DND-41 (cell line): ENCODE results near the gene LIMS1.

Experiments
- ATAC-seq: fragments of 200-7000 bp; cut with Tn5 transposase; 3 replicates; pipeline ENCODE4 v1.9.1; 2021; ENCODE audit warnings: low read depth; ENCODE audit not compliant: insufficient read depth
- DNase-seq: peaks from one replicate; pipeline ENCODE4 v3.0.0-alpha.2; 2020
- H2AFZ ChIP-seq: 2 replicates; pipeline ENCODE4 v1.6.0; 2012; ENCODE audit warnings: low read depth, low read length
- H3K27ac ChIP-seq: 2 replicates; pipeline ENCODE4 v1.5.1; 2012; ENCODE audit warnings: low read length, inconsistent platforms
- H3K27me3 ChIP-seq: fragments of 200-600 bp; sonication (generic); 2 replicates; pipeline ENCODE4 v1.6.0; 2012; ENCODE audit warnings: low read length, mild to moderate bottlenecking, inconsistent platforms; ENCODE audit not compliant: insufficient read depth, poor library complexity
- H3K36me3 ChIP-seq: 2 replicates; pipeline ENCODE4 v1.5.1; 2012; ENCODE audit warnings: low read length, inconsistent platforms; ENCODE audit not compliant: insufficient read depth
- H3K4me1 ChIP-seq: 2 replicates; pipeline ENCODE4 v1.5.1; 2012; ENCODE audit warnings: mild to moderate bottlenecking, low read length; ENCODE audit not compliant: insufficient read depth
- H3K4me2 ChIP-seq: 2 replicates; pipeline ENCODE4 v1.6.0; 2012; ENCODE audit warnings: mild to moderate bottlenecking, moderate library complexity, low read length, inconsistent platforms; ENCODE audit not compliant: insufficient read depth
- H3K4me3 ChIP-seq, 2 experiments: fragments of 200-600 bp in 1 of 2; shearing (Covaris generic) in 1 of 2; 2 replicates each; pipeline ENCODE4 v1.5.1; 2012 to 2016; ENCODE audit warnings: inconsistent platforms in 2 of 2, low read length in 2 of 2, mild to moderate bottlenecking in 2 of 2, low read depth in 1 of 2, moderate library complexity in 1 of 2
- H3K79me2 ChIP-seq: 2 replicates; pipeline ENCODE4 v1.6.0; 2012; ENCODE audit warnings: low read length, inconsistent platforms; ENCODE audit not compliant: insufficient read depth
- H3K9ac ChIP-seq: 2 replicates; pipeline ENCODE4 v1.6.0; 2012; ENCODE audit warnings: low read depth, mild to moderate bottlenecking, inconsistent platforms, low read length, moderate library complexity
- H3K9me3 ChIP-seq: 2 replicates; pipeline ENCODE4 v1.5.1; 2012; ENCODE audit warnings: low read length, moderate library complexity, mild to moderate bottlenecking, inconsistent platforms; ENCODE audit not compliant: insufficient read depth, severe bottlenecking
- H4K20me1 ChIP-seq: 2 replicates; pipeline ENCODE4 v1.6.0; 2012; ENCODE audit warnings: low read length; ENCODE audit not compliant: insufficient read depth
- CTCF ChIP-seq: IDR thresholded peaks from 2 replicates; pipeline ENCODE4 v1.5.1; 2012; ENCODE audit warnings: borderline replicate concordance, low read length, moderate library complexity, mild to moderate bottlenecking; ENCODE audit not compliant: poor library complexity, severe bottlenecking; ENCODE audit errors: extremely low read depth
- EZH2 ChIP-seq: IDR thresholded peaks from 3 replicates; pipeline ENCODE4 v1.6.1; 2012; ENCODE audit warnings: borderline replicate concordance, low read depth, mild to moderate bottlenecking, moderate library complexity, low read length, inconsistent platforms; ENCODE audit not compliant: severe bottlenecking

LIMS1 gene

GRCh38 chr2:108691447-108691846, 157.2 kb downstream of the LIMS1 start:
- H3K9me3 ChIP-seq = no peaks in the 10 kb centered on the region

GRCh38 chr2:108701208-108701607, 166.9 kb downstream of the LIMS1 start:
- no peak overlapping the region for H3K27ac ChIP-seq
- TF ChIP-seq EZH2 (no peak), CTCF (no peak)
- no peaks in the 10 kb centered on the region for H3K36me3 ChIP-seq
- no peak overlapping the region for H3K4me2 ChIP-seq
- ATAC-seq (no peak), DNase-seq (no peak)
- H3K4me3 ChIP-seq = no peak overlapping the region
- no peaks in the 10 kb centered on the region for H3K79me2 ChIP-seq
- H3K9me3 ChIP-seq = no peaks in the 10 kb centered on the region
- H4K20me1 ChIP-seq = no peaks in the 10 kb centered on the region
- no peak overlapping the region for H2AFZ ChIP-seq
- H3K9ac ChIP-seq = no peak overlapping the region
- peaks cover 13% of the 10 kb centered on the region for H3K4me1 ChIP-seq
- H3K27me3 ChIP-seq = no peaks in the 10 kb centered on the region

More at GRCh38 chr2:108691447-108691846, 157.2 kb downstream of the LIMS1 start:
- Histone ChIP-seq H4K20me1 (no peaks in the 10 kb centered on the region), H3K36me3 (no peaks in the 10 kb centered on the region), H3K27me3 (no peaks in the 10 kb centered on the region), H3K4me1 (no peaks in the 10 kb centered on the region), H3K9ac (no peak overlapping the region), H3K4me3 (no peak overlapping the region), H3K79me2 (no peaks in the 10 kb centered on the region), H3K27ac (no peak overlapping the region), H3K4me2 (no peak overlapping the region), H2AFZ (no peak overlapping the region)
- TF ChIP-seq EZH2 = no peak
- TF ChIP-seq CTCF = no peak
- ATAC-seq (no peak), DNase-seq (no peak)

GRCh38 chr2:108701806-108702205, 167.5 kb downstream of the LIMS1 start:
- no peaks in the 10 kb centered on the region for H3K27me3 ChIP-seq

GRCh38 chr2:108704871-108705270, 170.6 kb downstream of the LIMS1 start:
- no peak for DNase-seq

More at GRCh38 chr2:108701806-108702205, 167.5 kb downstream of the LIMS1 start:
- DNase-seq (no peak), ATAC-seq (peak; percentile 35; the same call in 1 of the 3 replicates)
- no peak overlapping the region for H2AFZ ChIP-seq
- H3K4me3 ChIP-seq = no peak overlapping the region
- TF ChIP-seq EZH2 = no peak
- no peaks in the 10 kb centered on the region for H3K9me3 ChIP-seq
- no peak overlapping the region for H3K4me2 ChIP-seq
- H3K79me2 ChIP-seq = no peaks in the 10 kb centered on the region
- no peaks in the 10 kb centered on the region for H4K20me1 ChIP-seq
- no peak overlapping the region for H3K27ac ChIP-seq
- peaks cover 13% of the 10 kb centered on the region for H3K4me1 ChIP-seq
- H3K9ac ChIP-seq = no peak overlapping the region
- H3K36me3 ChIP-seq = no peaks in the 10 kb centered on the region

More at GRCh38 chr2:108704871-108705270, 170.6 kb downstream of the LIMS1 start:
- no peaks in the 10 kb centered on the region for H3K79me2 ChIP-seq
- no peaks in the 10 kb centered on the region for H4K20me1 ChIP-seq
- H3K27ac ChIP-seq = no peak overlapping the region
- no peaks in the 10 kb centered on the region for H3K36me3 ChIP-seq
- no peak overlapping the region for H3K9ac ChIP-seq
- H3K4me1 ChIP-seq = peaks cover 13% of the 10 kb centered on the region
- no peak overlapping the region for H3K4me3 ChIP-seq
- no peak for ATAC-seq
- peaks cover 5% of the 10 kb centered on the region for H3K9me3 ChIP-seq
- H2AFZ ChIP-seq = no peak overlapping the region
- TF ChIP-seq EZH2 (no peak), CTCF (no peak)
- H3K27me3 ChIP-seq = no peaks in the 10 kb centered on the region
- no peak overlapping the region for H3K4me2 ChIP-seq
